Liver (tissue), 9 donors: ENCODE data around the gene KCND2. TPM values are rescaled to one million over a fixed set of nuclear protein-coding genes. Genes with fewer than 3 reads are reported as not detected.

Source experiments
- DNase-seq: peaks from one replicate; pipeline ENCODE4 v3.0.0-alpha.2; 2017; ENCODE audit warnings: low spot score
- H3K27ac ChIP-seq, 2 donors: one replicate each; pipeline ENCODE4 v1.7.0; 2013; ENCODE audit warnings: inconsistent platforms in 2 of 2, low read length in 2 of 2, control low read depth in 1 of 2, low read depth in 1 of 2, mild to moderate bottlenecking in 1 of 2
- H3K27me3 ChIP-seq, 4 donors: one replicate each; pipeline versions ENCODE4 v1.6.1 to v1.7.0; 2013; ENCODE audit warnings: low read length in 3 of 4, inconsistent platforms in 1 of 4, mild to moderate bottlenecking in 1 of 4, moderate library complexity in 1 of 4; ENCODE audit not compliant: control insufficient read depth in 4 of 4, insufficient read depth in 4 of 4
- H3K36me3 ChIP-seq, 4 donors: one replicate each; pipeline versions ENCODE4 v1.6.1 to v1.7.0; 2013; ENCODE audit warnings: low read length in 3 of 4, mild to moderate bottlenecking in 3 of 4, low read depth in 1 of 4, moderate library complexity in 1 of 4; ENCODE audit not compliant: control insufficient read depth in 4 of 4, insufficient read depth in 3 of 4
- H3K4me1 ChIP-seq, 4 donors: one replicate each; pipeline versions ENCODE4 v1.6.1 to v1.7.0; 2013; ENCODE audit warnings: low read length in 3 of 4, mild to moderate bottlenecking in 3 of 4, moderate library complexity in 1 of 4; ENCODE audit not compliant: control insufficient read depth in 4 of 4, insufficient read depth in 4 of 4
- H3K4me3 ChIP-seq, 3 donors: one replicate each; pipeline versions ENCODE4 v1.6.1 to v1.7.0; 2013; ENCODE audit warnings: low read length in 3 of 3, control low read depth in 1 of 3, low read depth in 1 of 3, mild to moderate bottlenecking in 1 of 3
- H3K9ac ChIP-seq, 2 donors: one replicate each; pipeline ENCODE4 v1.7.0; 2013; ENCODE audit warnings: low read length in 2 of 2, mild to moderate bottlenecking in 2 of 2, moderate library complexity in 2 of 2, control low read depth in 1 of 2, low read depth in 1 of 2
- H3K9me3 ChIP-seq, 4 donors: one replicate each; pipeline versions ENCODE4 v1.6.1 to v1.7.0; 2013; ENCODE audit warnings: low read length in 3 of 4; ENCODE audit not compliant: control insufficient read depth in 4 of 4
- CTCF ChIP-seq: fragments of 150-350 bp; IDR thresholded peaks from 2 replicates; pipeline ENCODE4 v1.5.1; 2017; ENCODE audit warnings: improper control_type of control experiment, low read depth, low read length; ENCODE audit not compliant: missing input control
- EGR1 ChIP-seq, 2 donors: IDR thresholded peaks; 2 replicates each; pipeline ENCODE4 v1.6.1; 2016 to 2018; ENCODE audit warnings: antibody characterized with exemption in 2 of 2, low read depth in 2 of 2
- FOXA1 ChIP-seq: IDR thresholded peaks from 2 replicates; pipeline ENCODE4 v1.6.1; 2016; ENCODE audit warnings: antibody characterized with exemption
- FOXA2 ChIP-seq: IDR thresholded peaks from 2 replicates; pipeline ENCODE4 v1.6.1; 2016; ENCODE audit warnings: antibody characterized with exemption
- GABPA ChIP-seq, 2 donors: IDR thresholded peaks in 1 of 2; conservative IDR thresholded peaks in 1 of 2; 2 replicates each; pipeline ENCODE4 v1.6.1; 2016; ENCODE audit warnings: antibody characterized with exemption in 2 of 2, mild to moderate bottlenecking in 1 of 2, moderate library complexity in 1 of 2
- HNF4A ChIP-seq, 2 donors: conservative IDR thresholded peaks; 2 replicates each; pipeline ENCODE4 v1.6.1; 2016; ENCODE audit warnings: antibody characterized with exemption in 2 of 2, mild to moderate bottlenecking in 2 of 2
- HNF4G ChIP-seq: IDR thresholded peaks from 2 replicates; pipeline ENCODE4 v1.6.1; 2016; ENCODE audit warnings: antibody characterized with exemption
- JUND ChIP-seq, 2 donors: IDR thresholded peaks; 2 replicates each; pipeline ENCODE4 v1.6.1; 2016; ENCODE audit warnings: antibody characterized with exemption in 2 of 2
- NR2F2 ChIP-seq: IDR thresholded peaks from 2 replicates; pipeline ENCODE4 v1.6.1; 2016; ENCODE audit warnings: antibody characterized with exemption
- RAD21 ChIP-seq, 2 donors: IDR thresholded peaks; 2 replicates each; pipeline ENCODE4 v1.6.1; 2016; ENCODE audit warnings: antibody characterized with exemption in 2 of 2, mild to moderate bottlenecking in 2 of 2
- RXRA ChIP-seq, 2 donors: IDR thresholded peaks; 2 replicates each; pipeline ENCODE4 v1.6.1; 2017 to 2018; ENCODE audit warnings: antibody characterized with exemption in 2 of 2, mild to moderate bottlenecking in 1 of 2
- SP1 ChIP-seq: IDR thresholded peaks from 2 replicates; pipeline ENCODE4 v1.6.1; 2018; ENCODE audit warnings: antibody characterized with exemption, mild to moderate bottlenecking
- TAF1 ChIP-seq: conservative IDR thresholded peaks from 2 replicates; pipeline ENCODE4 v1.6.1; 2016; ENCODE audit warnings: antibody characterized with exemption, mild to moderate bottlenecking
- YY1 ChIP-seq: IDR thresholded peaks from 2 replicates; pipeline ENCODE4 v1.6.1; 2016; ENCODE audit warnings: antibody characterized with exemption, mild to moderate bottlenecking
- ZBTB33 ChIP-seq: IDR thresholded peaks from 2 replicates; pipeline ENCODE4 v1.6.1; 2016; ENCODE audit warnings: antibody characterized with exemption
- WGBS: extraction: QIAGEN DNeasy Blood & Tissue Kit; methylation state at CpG from one replicate; pipeline ENCODE4 v1.1.7; 2013; 5-methylcytosine and 5-hydroxymethylcytosine counted together
- polyA plus RNA-seq, 2 donors: library from polyadenylated mRNA; stranded (reverse) in 1 of 2; unstranded in 1 of 2; fragments of 200-250 nt in 1 of 2; fragments of >200 nt in 1 of 2; fragmentation: Nextera tagmentation in 1 of 2; extraction: Ambion mirVana in 1 of 2; gene quantifications; one replicate each; pipeline versions ENCODE4 v1.2.1 to v1.2.3, GENCODE V29; 2013 to 2015
- total RNA-seq, 2 donors: library from RNA; depleted of rRNA; stranded (reverse); fragments of >200 nt; gene quantifications; one replicate each; pipeline ENCODE4 v1.2.3, GENCODE V29; 2014
- TF ChIP-seq, protein P1 (sequence below): IDR thresholded peaks from 2 replicates; pipeline ENCODE4 v1.6.1; 2016; ENCODE audit warnings: antibody characterized with exemption
- TF ChIP-seq, protein P2 (sequence below): IDR thresholded peaks from 2 replicates; pipeline ENCODE4 v1.6.1; 2016; ENCODE audit warnings: antibody characterized with exemption, mild to moderate bottlenecking
- TF ChIP-seq, protein P3 (sequence below): IDR thresholded peaks from 2 replicates; pipeline ENCODE4 v1.6.1; 2016; ENCODE audit warnings: antibody characterized with exemption
- donor health status: healthy.
- donor health status: healthy.
- donor health status: healthy.
- donor health status: healthy.
- donor health status: healthy.

Gene KCND2
- total and polyA plus RNA-seq, 4 donors, result 0.02 to 0.22 (median 0.07) TPM

- H3K9me3 ChIP-seq, result no peaks in the 10 kb centered on the region
- no peak overlapping the region for H3K4me3 ChIP-seq
- WGBS, result 70% methylated on average over 5 of the region's 5 CpGs
- no peaks in the 10 kb centered on the region for H3K36me3 ChIP-seq
- no peak overlapping the region for H3K27ac ChIP-seq
- TF ChIP-seq HNF4A (conservative IDR thresholded peaks at IDR 0.05) (no peak), EGR1 (IDR thresholded peaks at IDR 0.05; ENCODE audit: low read depth in 2 of 2) (no peak), HNF4G (no peak), JUND (IDR thresholded peaks at IDR 0.05) (no peak), SP1 (no peak), RAD21 (IDR thresholded peaks at IDR 0.05) (no peak), NR2F2 (no peak)
- H3K9ac ChIP-seq, result no peak overlapping the region
- DNase-seq, result no peak
- no peaks in the 10 kb centered on the region for H3K27me3 ChIP-seq
- no peaks in the 10 kb centered on the region for H3K4me1 ChIP-seq
Measured at GRCh38 chr7:120675076-120675475, 402.1 kb downstream of the KCND2 start.

- TF ChIP-seq, protein P1, sequence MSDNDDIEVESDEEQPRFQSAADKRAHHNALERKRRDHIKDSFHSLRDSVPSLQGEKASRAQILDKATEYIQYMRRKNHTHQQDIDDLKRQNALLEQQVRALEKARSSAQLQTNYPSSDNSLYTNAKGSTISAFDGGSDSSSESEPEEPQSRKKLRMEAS, result no peak
- TF ChIP-seq, protein P2, sequence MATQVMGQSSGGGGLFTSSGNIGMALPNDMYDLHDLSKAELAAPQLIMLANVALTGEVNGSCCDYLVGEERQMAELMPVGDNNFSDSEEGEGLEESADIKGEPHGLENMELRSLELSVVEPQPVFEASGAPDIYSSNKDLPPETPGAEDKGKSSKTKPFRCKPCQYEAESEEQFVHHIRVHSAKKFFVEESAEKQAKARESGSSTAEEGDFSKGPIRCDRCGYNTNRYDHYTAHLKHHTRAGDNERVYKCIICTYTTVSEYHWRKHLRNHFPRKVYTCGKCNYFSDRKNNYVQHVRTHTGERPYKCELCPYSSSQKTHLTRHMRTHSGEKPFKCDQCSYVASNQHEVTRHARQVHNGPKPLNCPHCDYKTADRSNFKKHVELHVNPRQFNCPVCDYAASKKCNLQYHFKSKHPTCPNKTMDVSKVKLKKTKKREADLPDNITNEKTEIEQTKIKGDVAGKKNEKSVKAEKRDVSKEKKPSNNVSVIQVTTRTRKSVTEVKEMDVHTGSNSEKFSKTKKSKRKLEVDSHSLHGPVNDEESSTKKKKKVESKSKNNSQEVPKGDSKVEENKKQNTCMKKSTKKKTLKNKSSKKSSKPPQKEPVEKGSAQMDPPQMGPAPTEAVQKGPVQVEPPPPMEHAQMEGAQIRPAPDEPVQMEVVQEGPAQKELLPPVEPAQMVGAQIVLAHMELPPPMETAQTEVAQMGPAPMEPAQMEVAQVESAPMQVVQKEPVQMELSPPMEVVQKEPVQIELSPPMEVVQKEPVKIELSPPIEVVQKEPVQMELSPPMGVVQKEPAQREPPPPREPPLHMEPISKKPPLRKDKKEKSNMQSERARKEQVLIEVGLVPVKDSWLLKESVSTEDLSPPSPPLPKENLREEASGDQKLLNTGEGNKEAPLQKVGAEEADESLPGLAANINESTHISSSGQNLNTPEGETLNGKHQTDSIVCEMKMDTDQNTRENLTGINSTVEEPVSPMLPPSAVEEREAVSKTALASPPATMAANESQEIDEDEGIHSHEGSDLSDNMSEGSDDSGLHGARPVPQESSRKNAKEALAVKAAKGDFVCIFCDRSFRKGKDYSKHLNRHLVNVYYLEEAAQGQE, result no peak
- TF ChIP-seq GABPA (IDR thresholded peaks at IDR 0.05 in 1 of 2, conservative IDR thresholded peaks at IDR 0.05 in 1 of 2) (no peak), EGR1 (IDR thresholded peaks at IDR 0.05; ENCODE audit: low read depth in 2 of 2) (no peak), HNF4G (no peak), FOXA2 (no peak), HNF4A (conservative IDR thresholded peaks at IDR 0.05) (no peak), NR2F2 (no peak), CTCF (no peak), YY1 (no peak), TAF1 (no peak), RXRA (IDR thresholded peaks at IDR 0.05) (no peak), JUND (IDR thresholded peaks at IDR 0.05) (no peak), RAD21 (IDR thresholded peaks at IDR 0.05) (no peak), FOXA1 (no peak), SP1 (no peak), ZBTB33 (no peak)
- TF ChIP-seq, protein P3, sequence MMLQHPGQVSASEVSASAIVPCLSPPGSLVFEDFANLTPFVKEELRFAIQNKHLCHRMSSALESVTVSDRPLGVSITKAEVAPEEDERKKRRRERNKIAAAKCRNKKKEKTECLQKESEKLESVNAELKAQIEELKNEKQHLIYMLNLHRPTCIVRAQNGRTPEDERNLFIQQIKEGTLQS, result no peak
- 88% methylated on average over 1 of the region's 1 CpG for WGBS
- Histone ChIP-seq H3K4me3 (no peak overlapping the region), H3K4me1 (no peaks in the 10 kb centered on the region), H3K27me3 (no peaks in the 10 kb centered on the region), H3K36me3 (no peaks in the 10 kb centered on the region), H3K9me3 (no peaks in the 10 kb centered on the region), H3K27ac (no peak overlapping the region), H3K9ac (no peak overlapping the region)
- DNase-seq, result no peak
Measured at GRCh38 chr7:120677535-120677934, 404.6 kb downstream of the KCND2 start.
